ENCODE data around the gene FBXL19.

- TF ChIP-seq EZH2 (IDR thresholded peaks at IDR 0.05; ENCODE audit: borderline replicate concordance) (no peak), CTCF (IDR thresholded peaks at IDR 0.05; ENCODE audit: poor library complexity) (peak; percentile 7)
Observed at GRCh38 chr16:30977502-30977901, 54.1 kb downstream of the FBXL19 start.

Measured in hepatocyte (in vitro differentiated cells).